ENCODE data around the gene COPZ2. TPM values are rescaled to one million over a fixed set of nuclear protein-coding genes. Genes with fewer than 3 reads are reported as not detected.

COPZ2 gene
- total and polyA plus RNA-seq, 10 donors, result 6.0 to 15.0 (median 8.8) TPM

DNA sequence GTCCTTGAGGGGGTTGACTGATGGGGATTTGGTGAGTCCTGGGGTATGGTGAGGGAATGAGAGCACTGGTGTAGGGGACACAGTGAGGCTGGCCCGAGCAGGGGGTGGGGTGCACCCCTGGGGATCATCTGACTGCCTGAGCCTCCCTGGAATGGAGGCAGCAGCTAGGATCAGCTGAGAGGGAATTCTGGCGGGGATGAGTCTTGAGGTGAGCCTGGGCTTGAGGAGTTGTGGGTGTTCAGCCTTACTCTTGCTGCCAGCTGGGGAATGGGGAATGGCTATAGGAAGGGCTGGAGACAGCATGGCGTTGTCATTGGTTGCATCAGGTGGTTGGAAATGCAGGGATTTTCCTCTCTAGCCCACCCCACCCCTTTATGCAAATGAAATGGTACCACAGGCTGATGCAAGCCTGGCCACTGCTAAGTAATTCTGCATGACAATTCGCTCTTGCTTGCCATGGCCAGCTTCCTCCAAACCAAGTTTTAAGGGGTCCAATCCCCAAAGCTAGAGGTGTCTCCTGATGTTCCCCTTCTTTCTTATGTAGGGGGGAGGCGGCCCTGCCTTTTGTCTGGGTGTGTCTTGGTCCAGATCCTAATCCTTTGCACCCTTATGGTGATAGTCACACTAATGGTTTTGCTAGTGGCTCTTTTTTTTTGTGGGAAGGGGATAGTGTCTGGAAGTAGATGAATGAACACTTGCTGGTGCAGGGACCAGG, 18.1 kb upstream of the COPZ2 start:
- H3K36me3 ChIP-seq, result peaks cover 5 to 100% (median 61%) of the 10 kb centered on the region in 6 donors
- intact Hi-C loops (cut with DNase I; ENCODE audit: low total_unique reads), result no loop called here
- peak overlapping the region in 5 of 8 donors; percentile 38 to 97 (median 94) for H3K27ac ChIP-seq
- peak overlapping the region in 4 of 8 donors; percentile 36 to 98 (median 54) for H3K4me3 ChIP-seq
- 62 to 71% (median 64%) methylated on average over 5 of the region's 5 CpGs for WGBS, 5 donors
- DNase-seq, result peak; percentile 34
- H3K27me3 ChIP-seq (replicated peaks in 1 of 7), result no peaks in the 10 kb centered on the region
- H3K9me3 ChIP-seq, result no peaks in the 10 kb centered on the region
- TF ChIP-seq POLR2A (IDR thresholded peaks at IDR 0.05) (no peak), POLR2AphosphoS5 (IDR thresholded peaks at IDR 0.05) (peak in 1 of 3 donors; percentile 5)
- TF ChIP-seq, protein P1, sequence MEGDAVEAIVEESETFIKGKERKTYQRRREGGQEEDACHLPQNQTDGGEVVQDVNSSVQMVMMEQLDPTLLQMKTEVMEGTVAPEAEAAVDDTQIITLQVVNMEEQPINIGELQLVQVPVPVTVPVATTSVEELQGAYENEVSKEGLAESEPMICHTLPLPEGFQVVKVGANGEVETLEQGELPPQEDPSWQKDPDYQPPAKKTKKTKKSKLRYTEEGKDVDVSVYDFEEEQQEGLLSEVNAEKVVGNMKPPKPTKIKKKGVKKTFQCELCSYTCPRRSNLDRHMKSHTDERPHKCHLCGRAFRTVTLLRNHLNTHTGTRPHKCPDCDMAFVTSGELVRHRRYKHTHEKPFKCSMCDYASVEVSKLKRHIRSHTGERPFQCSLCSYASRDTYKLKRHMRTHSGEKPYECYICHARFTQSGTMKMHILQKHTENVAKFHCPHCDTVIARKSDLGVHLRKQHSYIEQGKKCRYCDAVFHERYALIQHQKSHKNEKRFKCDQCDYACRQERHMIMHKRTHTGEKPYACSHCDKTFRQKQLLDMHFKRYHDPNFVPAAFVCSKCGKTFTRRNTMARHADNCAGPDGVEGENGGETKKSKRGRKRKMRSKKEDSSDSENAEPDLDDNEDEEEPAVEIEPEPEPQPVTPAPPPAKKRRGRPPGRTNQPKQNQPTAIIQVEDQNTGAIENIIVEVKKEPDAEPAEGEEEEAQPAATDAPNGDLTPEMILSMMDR (IDR thresholded peaks at IDR 0.05 in 8 of 11, conservative IDR thresholded peaks at IDR 0.05 in 3 of 11), result no peak
- H3K4me1 ChIP-seq, result peaks cover 46 to 100% (median 80%) of the 10 kb centered on the region in 6 donors

DNA sequence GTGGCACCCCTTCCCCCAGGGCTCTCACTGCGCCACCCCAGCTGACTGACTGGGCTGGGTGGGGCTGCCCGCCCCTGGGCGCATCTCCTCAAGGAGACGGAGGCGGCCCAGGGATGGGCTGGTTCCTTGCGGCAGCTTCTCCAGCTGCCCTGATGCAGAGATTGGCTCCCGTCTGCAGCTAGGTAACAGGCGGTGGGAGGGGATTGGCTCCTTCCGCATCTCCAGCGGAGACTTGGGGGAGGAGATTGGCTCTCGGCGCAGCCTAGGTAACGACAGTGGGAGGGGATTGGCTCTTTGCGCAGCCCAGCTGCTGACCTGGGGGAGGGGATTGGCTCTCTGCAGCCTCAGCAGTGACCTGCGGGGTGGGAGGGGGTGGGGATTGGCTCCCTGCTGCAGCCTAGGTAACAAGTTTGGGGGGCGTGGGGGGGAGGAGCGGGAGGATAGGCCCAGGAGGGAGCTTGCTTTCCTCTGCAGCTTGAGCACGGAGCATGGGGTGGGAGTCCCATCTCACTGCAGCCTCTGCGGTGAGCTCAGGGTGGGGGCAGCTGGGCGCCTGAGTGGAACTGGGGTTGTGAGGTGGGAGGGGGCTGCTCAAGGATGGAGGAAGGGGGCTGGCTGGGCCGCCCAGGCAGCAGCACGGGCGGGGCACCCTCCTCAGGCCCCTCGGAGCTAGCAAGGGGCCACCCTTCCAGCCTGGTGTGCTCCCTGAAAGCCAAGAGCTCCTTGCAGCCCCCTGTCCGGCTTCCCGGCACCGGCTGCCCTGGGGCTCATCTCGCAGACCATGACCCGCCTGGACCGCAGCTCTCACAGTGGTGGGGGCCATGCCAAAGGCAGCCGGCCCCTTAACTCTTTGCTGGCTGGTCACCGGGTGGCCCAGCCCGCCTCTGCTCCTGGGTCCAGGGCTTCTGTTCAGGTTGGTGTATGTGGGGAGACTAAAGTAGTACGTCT, 16.9 kb upstream of the COPZ2 start:
- peaks cover 58 to 100% (median 86%) of the 10 kb centered on the region in 6 donors for H3K4me1 ChIP-seq
- peak overlapping the region in 6 of 8 donors; percentile 94 to 98 (median 96) for H3K27ac ChIP-seq
- peaks cover 5 to 93% (median 52%) of the 10 kb centered on the region in 6 donors for H3K36me3 ChIP-seq
- peak; percentile 75 for DNase-seq
- peak overlapping the region in 7 of 8 donors; percentile 4 to 98 (median 36) for H3K4me3 ChIP-seq
- WGBS, 5 donors, result 47 to 76% (median 71%) methylated on average over 26 to 34 of the region's 34 CpGs
- intact Hi-C loops (cut with DNase I; ENCODE audit: low total_unique reads), result no loop called here
- H3K27me3 ChIP-seq (replicated peaks in 1 of 7), result no peaks in the 10 kb centered on the region
- TF ChIP-seq POLR2A (IDR thresholded peaks at IDR 0.05) (no peak), POLR2AphosphoS5 (IDR thresholded peaks at IDR 0.05) (peak in 2 of 3 donors; percentile 76)
- TF ChIP-seq, protein P1 (IDR thresholded peaks at IDR 0.05 in 8 of 11, conservative IDR thresholded peaks at IDR 0.05 in 3 of 11), result no peak
- H3K9me3 ChIP-seq, result no peaks in the 10 kb centered on the region

DNA sequence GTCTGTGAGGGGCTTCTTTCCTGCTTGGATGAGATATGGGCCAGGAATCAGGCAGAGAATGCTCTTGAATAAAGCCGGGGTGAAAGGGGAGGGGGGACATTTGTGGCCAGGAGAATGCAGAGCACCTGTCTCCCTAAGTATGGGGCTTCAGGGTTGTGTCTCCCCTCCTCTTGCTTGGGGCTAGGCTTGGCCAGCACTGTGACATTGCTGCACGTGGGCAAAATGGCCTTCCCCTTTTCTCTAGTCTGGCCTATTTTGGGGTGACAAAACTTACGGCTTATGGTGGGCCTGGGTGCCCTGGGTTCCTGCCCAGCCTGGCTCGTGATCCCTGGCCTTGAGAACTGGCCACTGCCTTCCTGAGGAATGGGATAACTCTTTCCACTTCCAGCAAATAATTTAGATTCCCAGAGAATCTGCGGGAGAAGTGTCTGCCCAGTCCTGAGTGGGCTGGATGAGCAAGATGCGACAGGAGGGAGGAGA, 16.2 kb upstream of the COPZ2 start:
- Histone ChIP-seq H3K27ac (peak overlapping the region in 7 of 8 donors; percentile 46 to 98 (median 96)), H3K4me3 (peak overlapping the region in 5 of 8 donors; percentile 26 to 98 (median 40)), H3K27me3 (replicated peaks in 1 of 7) (no peaks in the 10 kb centered on the region), H3K4me1 (peaks cover 61 to 100% (median 89%) of the 10 kb centered on the region in 6 donors), H3K9me3 (no peaks in the 10 kb centered on the region), H3K36me3 (peaks cover 5 to 86% (median 45%) of the 10 kb centered on the region in 6 donors)
- 49 to 74% (median 56%) methylated on average over 6 of the region's 6 CpGs for WGBS, 5 donors
- intact Hi-C loops (cut with DNase I; ENCODE audit: low total_unique reads), result no loop called here
- no peak for DNase-seq
- TF ChIP-seq POLR2AphosphoS5 (IDR thresholded peaks at IDR 0.05) (no peak), POLR2A (IDR thresholded peaks at IDR 0.05) (no peak)
- TF ChIP-seq, protein P1 (IDR thresholded peaks at IDR 0.05 in 8 of 11, conservative IDR thresholded peaks at IDR 0.05 in 3 of 11), result no peak

All from spleen (tissue), 11 donors.